DND-41 (cell line): ENCODE results near the gene EP400.

Experiments used
- ATAC-seq: fragments of 200-7000 bp; cut with Tn5 transposase; 3 replicates; pipeline ENCODE4 v1.9.1; 2021; ENCODE audit warnings: low read depth; ENCODE audit not compliant: insufficient read depth
- DNase-seq: peaks from one replicate; pipeline ENCODE4 v3.0.0-alpha.2; 2020
- H2AFZ ChIP-seq: 2 replicates; pipeline ENCODE4 v1.6.0; 2012; ENCODE audit warnings: low read depth, low read length
- H3K27ac ChIP-seq: 2 replicates; pipeline ENCODE4 v1.5.1; 2012; ENCODE audit warnings: low read length, inconsistent platforms
- H3K27me3 ChIP-seq: fragments of 200-600 bp; sonication (generic); 2 replicates; pipeline ENCODE4 v1.6.0; 2012; ENCODE audit warnings: low read length, mild to moderate bottlenecking, inconsistent platforms; ENCODE audit not compliant: insufficient read depth, poor library complexity
- H3K36me3 ChIP-seq: 2 replicates; pipeline ENCODE4 v1.5.1; 2012; ENCODE audit warnings: low read length, inconsistent platforms; ENCODE audit not compliant: insufficient read depth
- H3K4me1 ChIP-seq: 2 replicates; pipeline ENCODE4 v1.5.1; 2012; ENCODE audit warnings: mild to moderate bottlenecking, low read length; ENCODE audit not compliant: insufficient read depth
- H3K4me2 ChIP-seq: 2 replicates; pipeline ENCODE4 v1.6.0; 2012; ENCODE audit warnings: mild to moderate bottlenecking, moderate library complexity, low read length, inconsistent platforms; ENCODE audit not compliant: insufficient read depth
- H3K4me3 ChIP-seq, 2 experiments: fragments of 200-600 bp in 1 of 2; shearing (Covaris generic) in 1 of 2; 2 replicates each; pipeline ENCODE4 v1.5.1; 2012 to 2016; ENCODE audit warnings: inconsistent platforms in 2 of 2, low read length in 2 of 2, mild to moderate bottlenecking in 2 of 2, low read depth in 1 of 2, moderate library complexity in 1 of 2
- H3K79me2 ChIP-seq: 2 replicates; pipeline ENCODE4 v1.6.0; 2012; ENCODE audit warnings: low read length, inconsistent platforms; ENCODE audit not compliant: insufficient read depth
- H3K9ac ChIP-seq: 2 replicates; pipeline ENCODE4 v1.6.0; 2012; ENCODE audit warnings: low read depth, mild to moderate bottlenecking, inconsistent platforms, low read length, moderate library complexity
- H3K9me3 ChIP-seq: 2 replicates; pipeline ENCODE4 v1.5.1; 2012; ENCODE audit warnings: low read length, moderate library complexity, mild to moderate bottlenecking, inconsistent platforms; ENCODE audit not compliant: insufficient read depth, severe bottlenecking
- H4K20me1 ChIP-seq: 2 replicates; pipeline ENCODE4 v1.6.0; 2012; ENCODE audit warnings: low read length; ENCODE audit not compliant: insufficient read depth
- CTCF ChIP-seq: IDR thresholded peaks from 2 replicates; pipeline ENCODE4 v1.5.1; 2012; ENCODE audit warnings: borderline replicate concordance, low read length, moderate library complexity, mild to moderate bottlenecking; ENCODE audit not compliant: poor library complexity, severe bottlenecking; ENCODE audit errors: extremely low read depth
- EZH2 ChIP-seq: IDR thresholded peaks from 3 replicates; pipeline ENCODE4 v1.6.1; 2012; ENCODE audit warnings: borderline replicate concordance, low read depth, mild to moderate bottlenecking, moderate library complexity, low read length, inconsistent platforms; ENCODE audit not compliant: severe bottlenecking

The EP400 gene

GRCh38 chr12:132123970-132124765 is 174.4 kb downstream of the EP400 start:
- Histone ChIP-seq H4K20me1 (peaks cover 2% of the 10 kb centered on the region), H3K4me1 (no peaks in the 10 kb centered on the region), H3K27me3 (no peaks in the 10 kb centered on the region), H3K27ac (no peak overlapping the region), H3K36me3 (peaks cover 81% of the 10 kb centered on the region), H3K4me2 (no peak overlapping the region), H3K9me3 (peaks cover 5% of the 10 kb centered on the region), H3K9ac (no peak overlapping the region), H3K4me3 (no peak overlapping the region), H3K79me2 (no peaks in the 10 kb centered on the region), H2AFZ (no peak overlapping the region)
- TF ChIP-seq CTCF (no peak), EZH2 (no peak)
- DNase-seq (no peak), ATAC-seq (no peak)

- H3K4me2 ChIP-seq = no peak overlapping the region
- ATAC-seq (no peak), DNase-seq (no peak)
- H3K9me3 ChIP-seq = peaks cover 5% of the 10 kb centered on the region
- TF ChIP-seq EZH2 (no peak), CTCF (no peak)
- peaks cover 2% of the 10 kb centered on the region; the same call in 1 of the 2 replicates for H4K20me1 ChIP-seq
- H3K4me3 ChIP-seq = no peak overlapping the region
- no peaks in the 10 kb centered on the region for H3K4me1 ChIP-seq
- H3K9ac ChIP-seq = no peak overlapping the region
- H2AFZ ChIP-seq = no peak overlapping the region
- H3K36me3 ChIP-seq = peaks cover 78% of the 10 kb centered on the region
- no peaks in the 10 kb centered on the region for H3K27me3 ChIP-seq
- H3K27ac ChIP-seq = no peak overlapping the region
- no peaks in the 10 kb centered on the region for H3K79me2 ChIP-seq
Measured at GRCh38 chr12:132124766-132125425, 175.2 kb downstream of the EP400 start.

DNA sequence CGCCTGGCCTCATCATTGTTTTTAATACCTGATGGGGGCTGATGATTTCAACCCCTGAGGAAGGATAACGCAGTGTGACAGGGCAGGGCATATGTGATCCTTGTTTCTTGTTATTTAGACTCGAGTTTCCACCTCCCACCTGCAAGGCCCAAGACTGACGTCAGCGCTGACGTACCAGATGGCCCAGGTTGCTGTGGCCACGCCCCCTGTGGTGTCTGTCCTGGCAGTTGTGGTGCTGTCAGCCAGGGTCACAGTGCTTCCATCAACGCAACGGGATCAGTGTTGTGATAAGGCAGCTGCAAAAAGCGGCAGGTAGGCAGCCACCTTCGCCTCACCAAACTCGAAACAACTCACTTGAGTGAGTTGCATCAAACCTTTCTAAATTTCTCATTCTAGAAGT is 176.0 kb downstream of the EP400 start:
- H2AFZ ChIP-seq = no peak overlapping the region
- no peak for TF ChIP-seq CTCF
- no peak for TF ChIP-seq EZH2
- no peak overlapping the region for H3K27ac ChIP-seq
- peaks cover 5% of the 10 kb centered on the region for H3K9me3 ChIP-seq
- no peak overlapping the region for H3K9ac ChIP-seq
- peaks cover 70% of the 10 kb centered on the region for H3K36me3 ChIP-seq
- no peak overlapping the region for H3K4me3 ChIP-seq
- H3K4me1 ChIP-seq = no peaks in the 10 kb centered on the region
- ATAC-seq = no peak
- no peak overlapping the region for H3K4me2 ChIP-seq
- no peaks in the 10 kb centered on the region for H3K27me3 ChIP-seq
- no peaks in the 10 kb centered on the region for H3K79me2 ChIP-seq
- peaks cover 2% of the 10 kb centered on the region; the same call in 1 of the 2 replicates for H4K20me1 ChIP-seq
- DNase-seq = no peak
